K562 (cell line): ENCODE data around the gene PCDHB7. TPM values are rescaled to one million over a fixed set of nuclear protein-coding genes. Genes with fewer than 3 reads are reported as not detected.
"Not testable (repeated sequence)": the region's sequence is repeated elsewhere in the genome, so short reads cannot be mapped to it uniquely, and the experiment has no call there.

Source experiments
- ATAC-seq: fragments of 200-7000 bp; cut with Tn5 transposase; 3 replicates; pipeline ENCODE4 v1.9.1; 2020; ENCODE audit warnings: moderate library complexity
- BruUV-seq: library from RNA; stranded (reverse); fragments of 400-500 nt; replicated peaks from 2 replicates; lab custom pipeline; 2021; lab: Mats Ljungman, UMichigan
- CTCF ChIA-PET: fragments of 300-600 bp; formaldehyde crosslinking; extraction: SDS; loops from one replicate; lab custom pipeline; 2021; ENCODE audit warnings: low intra/inter-chr PET ratio; lab: Yijun Ruan, JAX
- POLR2A ChIA-PET: fragments of 300-600, 350-650 bp; sonication (Branson Sonifier 250); formaldehyde crosslinking; extraction: SDS; loops from one replicate; lab custom pipeline; 2021; ENCODE audit warnings: antibody characterized with exemption, inconsistent platforms; lab: Yijun Ruan, JAX
- DNase-seq, 4 experiments: peaks; one replicate each; pipeline versions ENCODE4 v3.0.0 to v3.0.0-alpha.2; 2011 to 2018; ENCODE audit warnings: low spot score in 3 of 4, mixed read lengths in 3 of 4; ENCODE audit errors: extremely low read depth in 1 of 4
- FAIRE-seq: peaks from 2 replicates; lab custom pipeline; 2011; peaks lifted over from hg19 to GRCh38; lab: Jason Lieb, UNC
- H2AFZ ChIP-seq: 2 replicates; pipeline ENCODE4 v1.6.0; 2011; ENCODE audit warnings: low read depth, low read length, control low read depth, inconsistent platforms
- H3K27ac ChIP-seq: fragments of 200-600 bp; 3 replicates; pipeline ENCODE4 v1.8.0; 2011; ENCODE audit warnings: low read depth, mild to moderate bottlenecking, control low read depth, inconsistent platforms, low read length, moderate library complexity, mixed read lengths; ENCODE audit errors: extremely low read depth
- H3K27me3 ChIP-seq, 2 experiments: fragments of 300-600 bp in 1 of 2; 2 replicates in 1 of 2; 3 replicates in 1 of 2; pipeline versions ENCODE4 v1.6.0 to v1.8.0; 2011; ENCODE audit warnings: inconsistent platforms in 2 of 2, low read length in 2 of 2, mild to moderate bottlenecking in 1 of 2, mixed read lengths in 1 of 2, moderate library complexity in 1 of 2; ENCODE audit not compliant: control insufficient read depth in 2 of 2, insufficient read depth in 2 of 2
- H3K36me3 ChIP-seq: fragments of 300-600 bp; 3 replicates; pipeline ENCODE4 v1.8.0; 2011; ENCODE audit warnings: mild to moderate bottlenecking, low read length, inconsistent platforms; ENCODE audit not compliant: control insufficient read depth, insufficient read depth
- H3K4me1 ChIP-seq, 2 experiments: fragments of 200-600 bp in 1 of 2; replicated peaks in 1 of 2; 2 replicates in 1 of 2; 3 replicates in 1 of 2; pipeline versions ENCODE4 v1.5.1 to v1.8.0; 2011; ENCODE audit warnings: inconsistent platforms in 2 of 2, low read length in 2 of 2, mild to moderate bottlenecking in 1 of 2, mixed read lengths in 1 of 2, moderate library complexity in 1 of 2; ENCODE audit not compliant: control insufficient read depth in 2 of 2, insufficient read depth in 2 of 2
- H3K4me2 ChIP-seq: 2 replicates; pipeline ENCODE4 v1.6.1; 2011; ENCODE audit warnings: low read length, control low read depth, inconsistent platforms, mixed read lengths; ENCODE audit not compliant: insufficient read depth
- H3K4me3 ChIP-seq: fragments of 200-600 bp; sonication (generic), shearing (Covaris generic); 2 replicates; pipeline ENCODE4 v1.5.1; 2016; ENCODE audit warnings: control low read depth, inconsistent platforms
- H3K79me2 ChIP-seq: fragments of 200-600 bp; 3 replicates; pipeline ENCODE4 v1.8.0; 2011; ENCODE audit warnings: low read length, inconsistent platforms; ENCODE audit not compliant: control insufficient read depth, insufficient read depth
- H3K9ac ChIP-seq, 2 experiments: 2 replicates each; pipeline versions ENCODE4 v1.6.0 to v1.6.1; 2011; ENCODE audit warnings: low read depth in 2 of 2, low read length in 2 of 2, control low read depth in 1 of 2, inconsistent platforms in 1 of 2, mild to moderate bottlenecking in 1 of 2, mixed read lengths in 1 of 2; ENCODE audit not compliant: insufficient read depth in 1 of 2
- H3K9me1 ChIP-seq: one replicate; pipeline ENCODE4 v1.6.0; 2011; ENCODE audit warnings: inconsistent platforms, mild to moderate bottlenecking, low read length, moderate library complexity; ENCODE audit not compliant: control insufficient read depth, insufficient read depth
- H3K9me3 ChIP-seq: replicated peaks from 2 replicates; pipeline ENCODE4 v1.5.1; 2011; ENCODE audit warnings: low read depth, low read length, inconsistent platforms; ENCODE audit not compliant: control insufficient read depth, insufficient read depth
- H4K20me1 ChIP-seq: replicated peaks from 2 replicates; pipeline ENCODE4 v1.6.1; 2011; ENCODE audit warnings: low read length, inconsistent platforms, mixed read lengths; ENCODE audit not compliant: control insufficient read depth, insufficient read depth
- RBM17 ChIP-seq: fragments of 200-400 bp; formaldehyde crosslinking; IDR thresholded peaks from 2 replicates; pipeline ENCODE4 v1.6.1; 2017; ENCODE audit warnings: low read depth, mild to moderate bottlenecking, low read length, borderline replicate concordance
- WGBS: fragments of 100-300 bp; shearing (Covaris generic); methylation state at CpG from one replicate; pipeline ENCODE4 v1.1.6; 2016; ENCODE audit warnings: low coverage, mixed read lengths; ENCODE audit not compliant: insufficient coverage; ENCODE audit errors: missing lambda C conversion rate; 5-methylcytosine and 5-hydroxymethylcytosine counted together
- in situ Hi-C: fragments of 300-500 bp; cut with MboI; formaldehyde crosslinking; loops from 4 replicates; pipeline ENCODE4 v1.15.0; 2018; ENCODE audit warnings: inconsistent platforms, mixed read lengths
- intact Hi-C: fragments of 100-400 bp; cut with micrococcal nuclease; formaldehyde crosslinking; loops from 2 replicates; pipeline ENCODE4 v1.14.2; 2022
- polyA plus RNA-seq, 8 experiments: library from polyadenylated mRNA; depleted of rRNA in 4 of 8; stranded (reverse) in 5 of 8; unstranded in 3 of 8; fragments of >200 nt; fragmentation: Nextera tagmentation in 2 of 8; fragmentation: Illumina TruSeq in 1 of 8; extraction: Ambion mirVana in 2 of 8; extraction: Trizol in 1 of 8; gene quantifications; 2 replicates each; pipeline versions ENCODE4 v1.2.1 to v1.2.3, GENCODE V29; 2011 to 2014; ENCODE audit warnings: inconsistent platforms in 1 of 8, missing spikeins in 1 of 8
- total RNA-seq, 7 experiments: library from RNA; depleted of rRNA in 6 of 7; stranded (reverse); fragments of >200 nt in 6 of 7; fragmentation: Illumina TruSeq in 2 of 7; extraction: Trizol in 2 of 7; gene quantifications; 2 replicates each; pipeline versions ENCODE4 v1.2.1 to v1.2.3, GENCODE V29; 2011 to 2021; ENCODE audit warnings: low replicate concordance in 1 of 7
- TF ChIP-seq, protein P1 (sequence below), 2 experiments: fragments of 450-650 bp in 1 of 2; sonication (generic) in 1 of 2; formaldehyde crosslinking in 1 of 2; IDR thresholded peaks in 1 of 2; conservative IDR thresholded peaks in 1 of 2; 2 replicates each; pipeline versions ENCODE4 v1.6.1 to v1.8.1; 2016 to 2023; ENCODE audit warnings: mild to moderate bottlenecking in 2 of 2, moderate library complexity in 2 of 2, inconsistent platforms in 1 of 2, missing genetic modification reagents in 1 of 2
- TF ChIP-seq, protein P2 (sequence below): sonication (generic); formaldehyde crosslinking; IDR thresholded peaks from 2 replicates; pipeline ENCODE4 v1.8.0; 2022; ENCODE audit warnings: missing genetic modification reagents, mild to moderate bottlenecking, borderline replicate concordance

Gene PCDHB7
- total and polyA plus RNA-seq, 9 of the 15 experiments (the other 6 are each of a cell fraction or from before 2014, with no cell fraction given) = not detected

DNA sequence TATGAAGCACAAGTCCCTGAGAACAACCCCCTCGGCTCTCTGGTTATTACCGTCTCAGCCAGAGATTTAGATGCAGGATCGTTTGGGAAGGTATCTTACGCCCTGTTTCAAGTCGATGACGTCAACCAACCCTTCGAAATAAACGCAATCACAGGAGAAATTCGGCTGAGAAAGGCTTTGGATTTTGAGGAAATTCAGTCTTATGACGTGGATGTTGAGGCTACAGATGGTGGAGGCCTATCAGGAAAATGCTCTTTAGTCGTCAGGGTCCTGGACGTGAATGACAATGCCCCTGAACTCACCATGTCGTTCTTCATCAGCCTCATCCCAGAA lies 21.5 kb upstream of the PCDHB7 start:
- FAIRE-seq = no peak
- H3K27ac ChIP-seq = no peak overlapping the region
- BruUV-seq = no TSS peak
- no peak overlapping the region for H2AFZ ChIP-seq
- H3K4me3 ChIP-seq = no peak overlapping the region
- peaks cover 0 to 15% of the 10 kb centered on the region in 2 experiments; a peak in 2 of 5 replicates for H3K27me3 ChIP-seq
- no peaks in the 10 kb centered on the region for H3K36me3 ChIP-seq
- CTCF ChIA-PET = no interaction called here
- H3K9ac ChIP-seq = no peak overlapping the region
- no peak for ATAC-seq
- intact Hi-C loops (no loop called here), in situ Hi-C loops (no loop called here)
- no peaks in the 10 kb centered on the region for H3K4me1 ChIP-seq
- H3K79me2 ChIP-seq = no peaks in the 10 kb centered on the region
- no peaks in the 10 kb centered on the region for H3K9me3 ChIP-seq
- TF ChIP-seq, protein P1, sequence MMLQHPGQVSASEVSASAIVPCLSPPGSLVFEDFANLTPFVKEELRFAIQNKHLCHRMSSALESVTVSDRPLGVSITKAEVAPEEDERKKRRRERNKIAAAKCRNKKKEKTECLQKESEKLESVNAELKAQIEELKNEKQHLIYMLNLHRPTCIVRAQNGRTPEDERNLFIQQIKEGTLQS (IDR thresholded peaks at IDR 0.05) = 0 out of 2 replicates have a peak, but pooled peaks have one; percentile 11
- TF ChIP-seq, protein P1 (CRISPR knock-in tag; conservative IDR thresholded peaks at IDR 0.05) = no peak
- TF ChIP-seq, protein P2, sequence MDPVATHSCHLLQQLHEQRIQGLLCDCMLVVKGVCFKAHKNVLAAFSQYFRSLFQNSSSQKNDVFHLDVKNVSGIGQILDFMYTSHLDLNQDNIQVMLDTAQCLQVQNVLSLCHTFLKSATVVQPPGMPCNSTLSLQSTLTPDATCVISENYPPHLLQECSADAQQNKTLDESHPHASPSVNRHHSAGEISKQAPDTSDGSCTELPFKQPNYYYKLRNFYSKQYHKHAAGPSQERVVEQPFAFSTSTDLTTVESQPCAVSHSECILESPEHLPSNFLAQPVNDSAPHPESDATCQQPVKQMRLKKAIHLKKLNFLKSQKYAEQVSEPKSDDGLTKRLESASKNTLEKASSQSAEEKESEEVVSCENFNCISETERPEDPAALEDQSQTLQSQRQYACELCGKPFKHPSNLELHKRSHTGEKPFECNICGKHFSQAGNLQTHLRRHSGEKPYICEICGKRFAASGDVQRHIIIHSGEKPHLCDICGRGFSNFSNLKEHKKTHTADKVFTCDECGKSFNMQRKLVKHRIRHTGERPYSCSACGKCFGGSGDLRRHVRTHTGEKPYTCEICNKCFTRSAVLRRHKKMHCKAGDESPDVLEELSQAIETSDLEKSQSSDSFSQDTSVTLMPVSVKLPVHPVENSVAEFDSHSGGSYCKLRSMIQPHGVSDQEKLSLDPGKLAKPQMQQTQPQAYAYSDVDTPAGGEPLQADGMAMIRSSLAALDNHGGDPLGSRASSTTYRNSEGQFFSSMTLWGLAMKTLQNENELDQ = no peak
- TF ChIP-seq RBM17 = no peak
- TF ChIP-seq, all 486 proteins: peak for 1
- Histone ChIP-seq H3K4me2 (no peak overlapping the region), H3K9me1 (no peaks in the 10 kb centered on the region), H4K20me1 (no peaks in the 10 kb centered on the region)
- WGBS = 0% methylated on average over 13 of the region's 13 CpGs
- no peak for DNase-seq
- POLR2A ChIA-PET = no interaction called here

DNA sequence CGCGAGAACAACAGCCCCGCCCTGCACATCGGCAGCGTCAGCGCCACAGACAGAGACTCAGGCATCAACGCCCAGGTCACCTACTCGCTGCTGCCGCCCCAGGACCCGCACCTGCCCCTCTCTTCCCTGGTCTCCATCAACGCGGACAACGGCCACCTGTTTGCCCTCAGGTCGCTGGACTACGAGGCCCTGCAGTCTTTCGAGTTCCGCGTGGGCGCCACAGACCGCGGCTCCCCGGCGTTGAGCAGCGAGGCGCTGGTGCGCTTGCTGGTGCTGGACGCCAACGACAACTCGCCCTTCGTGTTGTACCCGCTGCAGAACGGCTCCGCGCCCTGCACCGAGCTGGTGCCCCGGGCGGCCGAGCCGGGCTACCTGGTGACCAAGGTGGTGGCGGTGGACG lies 20.8 kb upstream of the PCDHB7 start:
- H3K4me1 ChIP-seq, ATAC-seq, BruUV-seq, H2AFZ ChIP-seq, H3K4me3 ChIP-seq, FAIRE-seq, in situ Hi-C loops, POLR2A ChIA-PET, H3K9me1 ChIP-seq, DNase-seq, H4K20me1 ChIP-seq, CTCF ChIA-PET, H3K36me3 ChIP-seq, H3K4me2 ChIP-seq, H3K9me3 ChIP-seq, H3K9ac ChIP-seq, H3K27ac ChIP-seq, intact Hi-C loops, H3K79me2 ChIP-seq: not testable (repeated sequence)
- H3K27me3 ChIP-seq = peaks cover 0 to 15% of the 10 kb centered on the region in 2 experiments; a peak in 2 of 5 replicates
- 2% methylated on average over 17 of the region's 41 CpGs for WGBS

DNA sequence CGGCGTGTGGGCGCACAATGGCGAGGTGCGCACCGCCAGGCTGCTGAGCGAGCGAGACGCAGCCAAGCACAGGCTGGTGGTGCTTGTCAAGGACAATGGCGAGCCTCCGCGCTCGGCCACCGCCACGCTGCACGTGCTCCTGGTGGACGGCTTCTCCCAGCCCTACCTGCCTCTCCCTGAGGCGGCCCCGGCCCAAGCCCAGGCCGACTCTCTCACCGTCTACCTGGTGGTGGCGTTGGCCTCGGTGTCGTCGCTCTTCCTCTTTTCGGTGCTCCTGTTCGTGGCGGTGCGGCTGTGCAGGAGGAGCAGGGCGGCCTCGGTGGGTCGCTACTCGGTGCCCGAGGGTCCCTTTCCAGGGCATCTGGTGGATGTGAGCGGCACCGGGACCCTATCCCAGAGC lies 20.3 kb upstream of the PCDHB7 start:
- intact Hi-C loops, CTCF ChIA-PET, DNase-seq, H2AFZ ChIP-seq, H3K36me3 ChIP-seq, H3K4me3 ChIP-seq, H3K9me3 ChIP-seq, H3K4me1 ChIP-seq, H3K9me1 ChIP-seq, H3K27ac ChIP-seq, FAIRE-seq, H3K9ac ChIP-seq, H3K4me2 ChIP-seq, ATAC-seq, POLR2A ChIA-PET, BruUV-seq, H3K79me2 ChIP-seq, in situ Hi-C loops, H4K20me1 ChIP-seq: not testable (repeated sequence)
- WGBS = 9% methylated on average over 9 of the region's 36 CpGs
- H3K27me3 ChIP-seq = peaks cover 0 to 15% of the 10 kb centered on the region in 2 experiments; a peak in 2 of 5 replicates
